Trophoblast cell (in vitro differentiated cells and primary cell): Measurements from ENCODE around the gene PAPOLA.

Experiments
- DNase-seq, 2 donors: peaks; one replicate each; pipeline ENCODE4 v3.0.0-alpha.2; 2016
- H2AFZ ChIP-seq: 2 replicates; pipeline ENCODE4 v1.6.1; 2013; ENCODE audit warnings: low read length, moderate library complexity, mild to moderate bottlenecking; ENCODE audit not compliant: insufficient read depth, poor library complexity
- H2AK5ac ChIP-seq: 2 replicates; pipeline ENCODE4 v1.6.1; 2013; ENCODE audit warnings: mild to moderate bottlenecking, low read length
- H2BK120ac ChIP-seq: 2 replicates; pipeline ENCODE4 v1.6.1; 2013; ENCODE audit warnings: low read length, mild to moderate bottlenecking, moderate library complexity; ENCODE audit not compliant: insufficient read depth, poor library complexity
- H2BK12ac ChIP-seq: 2 replicates; pipeline ENCODE4 v1.6.1; 2013; ENCODE audit warnings: mild to moderate bottlenecking, low read length, moderate library complexity
- H2BK5ac ChIP-seq: 2 replicates; pipeline ENCODE4 v1.6.1; 2013; ENCODE audit warnings: low read length, low read depth, moderate library complexity, mild to moderate bottlenecking; ENCODE audit not compliant: poor library complexity
- H3K14ac ChIP-seq: 2 replicates; pipeline ENCODE4 v1.6.1; 2013; ENCODE audit warnings: mild to moderate bottlenecking, low read length
- H3K18ac ChIP-seq: 2 replicates; pipeline ENCODE4 v1.6.1; 2013; ENCODE audit warnings: mild to moderate bottlenecking, low read length
- H3K23ac ChIP-seq: 2 replicates; pipeline ENCODE4 v1.6.1; 2013; ENCODE audit warnings: low read length
- H3K27ac ChIP-seq: 2 replicates; pipeline ENCODE4 v1.5.1; 2013; ENCODE audit warnings: low read depth, mild to moderate bottlenecking, inconsistent platforms, low read length, moderate library complexity
- H3K27me3 ChIP-seq: 2 replicates; pipeline ENCODE4 v1.6.1; 2013; ENCODE audit warnings: inconsistent platforms, mild to moderate bottlenecking, low read length, moderate library complexity; ENCODE audit not compliant: insufficient read depth
- H3K36me3 ChIP-seq, 2 experiments: 1 replicate in 1 of 2; 2 replicates in 1 of 2; pipeline ENCODE4 v1.6.1; 2013; ENCODE audit warnings: low read length in 2 of 2, mild to moderate bottlenecking in 2 of 2, moderate library complexity in 1 of 2; ENCODE audit not compliant: insufficient read depth in 2 of 2, control insufficient read depth in 1 of 2
- H3K4ac ChIP-seq: 2 replicates; pipeline ENCODE4 v1.6.1; 2013; ENCODE audit warnings: low read depth, mild to moderate bottlenecking, low read length, moderate library complexity
- H3K4me1 ChIP-seq, 2 experiments: 1 replicate in 1 of 2; 2 replicates in 1 of 2; pipeline ENCODE4 v1.6.1; 2013; ENCODE audit warnings: low read length in 2 of 2, mild to moderate bottlenecking in 2 of 2, moderate library complexity in 1 of 2; ENCODE audit not compliant: insufficient read depth in 2 of 2, control insufficient read depth in 1 of 2
- H3K4me2 ChIP-seq: 2 replicates; pipeline ENCODE4 v1.6.1; 2013; ENCODE audit warnings: inconsistent platforms, mild to moderate bottlenecking, low read length, moderate library complexity
- H3K4me3 ChIP-seq: 2 replicates; pipeline ENCODE4 v1.5.1; 2013; ENCODE audit warnings: mild to moderate bottlenecking, low read depth, low read length, inconsistent platforms
- H3K79me1 ChIP-seq: one replicate; pipeline ENCODE4 v1.6.1; 2013; ENCODE audit warnings: low read length
- H3K79me2 ChIP-seq: 2 replicates; pipeline ENCODE4 v1.6.1; 2013; ENCODE audit warnings: low read length, mild to moderate bottlenecking; ENCODE audit not compliant: control insufficient read depth, insufficient read depth, poor library complexity
- H3K9ac ChIP-seq: 2 replicates; pipeline ENCODE4 v1.6.1; 2013; ENCODE audit warnings: mild to moderate bottlenecking, low read length
- H3K9me3 ChIP-seq: 2 replicates; pipeline ENCODE4 v1.6.1; 2013; ENCODE audit warnings: low read depth, mild to moderate bottlenecking, control low read depth, inconsistent platforms, low read length; ENCODE audit not compliant: insufficient read depth
- H4K12ac ChIP-seq: 2 replicates; pipeline ENCODE4 v1.6.1; 2013; ENCODE audit warnings: low read depth, mild to moderate bottlenecking, low read length, moderate library complexity
- H4K8ac ChIP-seq: 2 replicates; pipeline ENCODE4 v1.6.1; 2013; ENCODE audit warnings: low read depth, mild to moderate bottlenecking, low read length, moderate library complexity
- H4K91ac ChIP-seq: one replicate; pipeline ENCODE4 v1.6.1; 2013; ENCODE audit warnings: low read depth, mild to moderate bottlenecking, low read length, moderate library complexity
- WGBS: extraction: QIAGEN DNeasy Blood & Tissue Kit; methylation state at CpG from one replicate; pipeline ENCODE4 v1.1.7; 2013; ENCODE audit warnings: missing lambda C conversion rate; ENCODE audit not compliant: insufficient read length, insufficient coverage; ENCODE audit errors: extremely low coverage; 5-methylcytosine and 5-hydroxymethylcytosine counted together

PAPOLA gene

GRCh38 chr14:96532632-96533031 is 30.4 kb downstream of the PAPOLA start:
- Histone ChIP-seq H2BK5ac (no peak overlapping the region), H2AFZ (no peak overlapping the region), H4K91ac (no peak overlapping the region), H3K9ac (no peak overlapping the region), H3K4me1 (no peaks in the 10 kb centered on the region), H3K4me2 (no peak overlapping the region), H3K4ac (no peak overlapping the region), H3K23ac (no peak overlapping the region), H3K27ac (no peak overlapping the region), H3K36me3 (peaks cover 10 to 14% of the 10 kb centered on the region in 2 experiments), H3K4me3 (no peak overlapping the region), H2BK120ac (no peak overlapping the region), H3K9me3 (no peaks in the 10 kb centered on the region), H3K79me1 (no peaks in the 10 kb centered on the region), H2BK12ac (no peak overlapping the region), H4K8ac (no peak overlapping the region), H3K18ac (no peak overlapping the region), H3K27me3 (no peaks in the 10 kb centered on the region), H3K79me2 (no peaks in the 10 kb centered on the region), H4K12ac (no peak overlapping the region), H2AK5ac (no peak overlapping the region), H3K14ac (no peak overlapping the region)
- no peak for DNase-seq

DNA sequence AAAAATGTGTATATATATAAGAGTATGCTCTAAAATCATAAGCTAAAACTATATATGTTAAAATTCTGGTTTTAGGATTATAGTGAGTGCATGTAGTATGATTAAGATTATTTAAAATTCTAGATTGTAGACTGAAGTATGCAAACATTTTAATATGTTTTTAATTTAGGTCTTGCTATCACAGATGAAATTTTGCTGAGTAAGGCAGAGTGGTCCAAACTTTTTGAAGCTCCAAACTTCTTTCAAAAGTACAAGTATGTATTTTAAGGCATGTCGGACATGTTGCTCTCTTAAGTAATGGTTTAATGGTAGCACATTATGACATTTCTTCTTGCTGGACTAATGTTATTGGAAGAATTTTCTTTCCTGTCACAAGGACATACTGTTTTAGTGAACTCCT is 34.6 kb downstream of the PAPOLA start:
- Histone ChIP-seq H2BK120ac (no peak overlapping the region), H3K4ac (no peak overlapping the region), H3K36me3 (peaks cover 4% of the 10 kb centered on the region in 2 experiments), H3K23ac (no peak overlapping the region), H3K14ac (no peak overlapping the region), H4K8ac (no peak overlapping the region), H3K4me2 (no peak overlapping the region), H3K18ac (no peak overlapping the region), H3K9ac (no peak overlapping the region), H2AK5ac (no peak overlapping the region), H3K27ac (no peak overlapping the region), H3K27me3 (no peaks in the 10 kb centered on the region), H3K79me2 (no peaks in the 10 kb centered on the region), H3K9me3 (no peaks in the 10 kb centered on the region), H2AFZ (no peak overlapping the region), H4K91ac (no peak overlapping the region), H3K79me1 (no peaks in the 10 kb centered on the region), H2BK5ac (no peak overlapping the region), H2BK12ac (no peak overlapping the region), H3K4me3 (no peak overlapping the region), H4K12ac (no peak overlapping the region), H3K4me1 (no peaks in the 10 kb centered on the region)
- no CpG with 5 or more reads among the region's 1 CpG for WGBS
- DNase-seq = no peak

- H3K36me3 ChIP-seq = peaks cover 4% of the 10 kb centered on the region in 2 experiments
- no peak overlapping the region for H2AFZ ChIP-seq
- H3K9me3 ChIP-seq = no peaks in the 10 kb centered on the region
- H3K27ac ChIP-seq = no peak overlapping the region
- H2BK12ac ChIP-seq = no peak overlapping the region
- H4K8ac ChIP-seq = no peak overlapping the region
- no peak overlapping the region for H2BK5ac ChIP-seq
- H3K4me1 ChIP-seq = no peaks in the 10 kb centered on the region
- no peak for DNase-seq
- H3K79me1 ChIP-seq = no peaks in the 10 kb centered on the region
- H3K4ac ChIP-seq = no peak overlapping the region
- WGBS = no CpG with 5 or more reads among the region's 3 CpGs
- no peak overlapping the region for H3K18ac ChIP-seq
- H2BK120ac ChIP-seq = no peak overlapping the region
- H3K9ac ChIP-seq = no peak overlapping the region
- no peak overlapping the region for H3K23ac ChIP-seq
- H4K91ac ChIP-seq = no peak overlapping the region
- H4K12ac ChIP-seq = no peak overlapping the region
- no peak overlapping the region for H3K4me3 ChIP-seq
- H3K79me2 ChIP-seq = no peaks in the 10 kb centered on the region
- no peak overlapping the region for H3K14ac ChIP-seq
- no peaks in the 10 kb centered on the region for H3K27me3 ChIP-seq
- no peak overlapping the region for H2AK5ac ChIP-seq
- no peak overlapping the region for H3K4me2 ChIP-seq
Measured at GRCh38 chr14:96538097-96538989, 36.2 kb downstream of the PAPOLA start.

DNA sequence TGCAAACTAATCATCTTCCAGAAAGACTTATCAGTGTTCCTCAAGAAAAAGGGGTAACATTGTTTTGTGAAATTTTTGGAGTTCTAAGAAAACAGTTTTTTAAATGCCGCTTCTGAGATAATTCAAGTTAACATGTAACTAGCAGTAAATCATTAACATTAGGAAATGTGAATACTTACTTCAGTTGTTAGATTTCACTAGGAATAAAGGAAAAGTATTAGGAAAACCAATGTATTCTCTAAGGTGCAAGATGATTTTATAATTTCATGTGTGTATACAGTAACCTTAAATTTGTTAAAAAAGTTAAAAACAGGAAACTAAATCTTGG is 36.8 kb downstream of the PAPOLA start:
- H3K36me3 ChIP-seq = peaks cover 0 to 4% of the 10 kb centered on the region in 2 experiments
- no peak overlapping the region for H2AFZ ChIP-seq
- H3K23ac ChIP-seq = no peak overlapping the region
- H2BK5ac ChIP-seq = no peak overlapping the region
- H3K27ac ChIP-seq = no peak overlapping the region
- H3K4ac ChIP-seq = no peak overlapping the region
- no peaks in the 10 kb centered on the region for H3K27me3 ChIP-seq
- H2AK5ac ChIP-seq = no peak overlapping the region
- H3K9ac ChIP-seq = no peak overlapping the region
- H3K4me3 ChIP-seq = no peak overlapping the region
- H3K9me3 ChIP-seq = no peaks in the 10 kb centered on the region
- H3K14ac ChIP-seq = no peak overlapping the region
- no peak overlapping the region for H3K18ac ChIP-seq
- H3K4me1 ChIP-seq = no peaks in the 10 kb centered on the region
- no peak overlapping the region for H3K4me2 ChIP-seq
- H4K91ac ChIP-seq = no peak overlapping the region
- no peaks in the 10 kb centered on the region for H3K79me1 ChIP-seq
- no peak overlapping the region for H2BK120ac ChIP-seq
- H4K12ac ChIP-seq = no peak overlapping the region
- WGBS = no CpG with 5 or more reads among the region's 1 CpG
- H2BK12ac ChIP-seq = no peak overlapping the region
- peak in 1 of 2 donors; percentile 17 for DNase-seq
- H3K79me2 ChIP-seq = no peaks in the 10 kb centered on the region
- H4K8ac ChIP-seq = no peak overlapping the region
